Retinal pigment epithelial cell (primary cell): ENCODE results near the gene TDRD10.
"Not testable (repeated sequence)": the region's sequence is repeated elsewhere in the genome, so short reads cannot be mapped to it uniquely, and the experiment has no call there.

Source experiments
- DNase-seq: peaks from one replicate; pipeline ENCODE4 v3.0.0-alpha.2; 2010; ENCODE audit warnings: low read depth
- H3K4me3 ChIP-seq: 2 replicates; pipeline ENCODE4 v1.5.1; 2011; ENCODE audit warnings: mild to moderate bottlenecking, low read length, control low read depth, moderate library complexity
- TF ChIP-seq, protein P1 (sequence below): conservative IDR thresholded peaks from 2 replicates; pipeline ENCODE4 v1.5.1; 2011; ENCODE audit warnings: low read depth, low read length, control low read depth, inconsistent platforms

Gene TDRD10

DNA sequence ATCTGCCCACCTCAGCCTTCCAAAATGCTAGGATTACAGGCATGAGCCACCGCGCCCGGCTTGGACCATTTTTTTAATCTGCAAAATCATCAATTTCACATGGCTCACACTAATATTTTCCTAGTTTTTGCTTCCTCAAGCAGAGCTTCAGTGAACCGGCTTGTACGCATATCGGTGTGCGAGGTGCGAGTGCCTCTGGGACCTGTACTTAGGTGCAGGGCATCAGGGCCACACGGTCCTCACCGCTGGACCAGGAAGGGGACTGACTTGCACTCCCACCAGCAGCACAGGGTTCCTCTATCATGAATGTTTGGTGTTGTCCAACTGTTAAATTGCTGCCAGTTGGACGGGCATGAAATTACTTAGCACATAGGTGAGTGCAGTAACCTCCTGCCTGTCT, 15.6 kb downstream of the TDRD10 start:
- H3K4me3 ChIP-seq = no peak overlapping the region
- DNase-seq = no peak
- TF ChIP-seq, protein P1, sequence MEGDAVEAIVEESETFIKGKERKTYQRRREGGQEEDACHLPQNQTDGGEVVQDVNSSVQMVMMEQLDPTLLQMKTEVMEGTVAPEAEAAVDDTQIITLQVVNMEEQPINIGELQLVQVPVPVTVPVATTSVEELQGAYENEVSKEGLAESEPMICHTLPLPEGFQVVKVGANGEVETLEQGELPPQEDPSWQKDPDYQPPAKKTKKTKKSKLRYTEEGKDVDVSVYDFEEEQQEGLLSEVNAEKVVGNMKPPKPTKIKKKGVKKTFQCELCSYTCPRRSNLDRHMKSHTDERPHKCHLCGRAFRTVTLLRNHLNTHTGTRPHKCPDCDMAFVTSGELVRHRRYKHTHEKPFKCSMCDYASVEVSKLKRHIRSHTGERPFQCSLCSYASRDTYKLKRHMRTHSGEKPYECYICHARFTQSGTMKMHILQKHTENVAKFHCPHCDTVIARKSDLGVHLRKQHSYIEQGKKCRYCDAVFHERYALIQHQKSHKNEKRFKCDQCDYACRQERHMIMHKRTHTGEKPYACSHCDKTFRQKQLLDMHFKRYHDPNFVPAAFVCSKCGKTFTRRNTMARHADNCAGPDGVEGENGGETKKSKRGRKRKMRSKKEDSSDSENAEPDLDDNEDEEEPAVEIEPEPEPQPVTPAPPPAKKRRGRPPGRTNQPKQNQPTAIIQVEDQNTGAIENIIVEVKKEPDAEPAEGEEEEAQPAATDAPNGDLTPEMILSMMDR = no peak

DNA sequence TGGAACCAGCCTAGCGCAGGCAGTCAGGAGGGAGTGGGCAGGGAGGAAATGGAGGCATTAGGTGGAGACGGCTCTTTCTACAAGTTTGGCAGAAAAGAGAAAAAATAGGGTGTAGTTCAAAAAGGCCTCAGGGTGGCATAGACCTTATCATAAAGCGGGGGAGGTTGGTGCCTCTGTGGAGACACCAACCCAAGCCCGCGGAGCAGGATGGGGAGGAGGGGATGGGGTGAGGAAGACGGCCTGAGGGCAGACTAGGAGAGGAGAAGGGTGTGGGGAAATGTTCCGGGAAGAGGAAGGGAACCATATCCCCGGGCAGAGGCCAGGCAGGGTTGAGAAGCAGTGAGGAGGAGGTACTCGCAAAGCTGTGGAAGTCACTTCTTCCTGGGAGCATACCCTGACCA, 17.6 kb downstream of the TDRD10 start:
- H3K4me3 ChIP-seq = no peak overlapping the region
- TF ChIP-seq, protein P1 = no peak
- no peak for DNase-seq

DNA sequence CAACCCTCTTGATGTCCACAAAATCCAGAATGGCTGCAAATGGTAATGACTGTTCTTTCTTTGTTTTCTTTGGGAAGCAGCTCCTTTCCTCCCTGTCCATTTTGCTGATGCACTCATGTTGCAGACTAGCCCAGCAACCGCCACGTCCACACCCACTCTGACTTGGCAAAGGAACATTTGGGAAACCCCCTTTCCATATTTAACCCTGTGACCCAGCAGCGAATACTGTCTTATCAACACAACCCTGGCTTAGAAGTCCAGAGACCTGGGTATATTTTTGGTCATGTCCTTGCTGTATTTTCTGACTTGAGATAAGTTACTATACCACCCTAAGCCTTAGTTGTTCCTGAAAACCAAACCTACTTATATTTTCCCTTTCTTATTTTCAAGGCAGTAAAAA, 18.3 kb downstream of the TDRD10 start:
- TF ChIP-seq, protein P1 = no peak
- no peak overlapping the region for H3K4me3 ChIP-seq
- no peak for DNase-seq

DNA sequence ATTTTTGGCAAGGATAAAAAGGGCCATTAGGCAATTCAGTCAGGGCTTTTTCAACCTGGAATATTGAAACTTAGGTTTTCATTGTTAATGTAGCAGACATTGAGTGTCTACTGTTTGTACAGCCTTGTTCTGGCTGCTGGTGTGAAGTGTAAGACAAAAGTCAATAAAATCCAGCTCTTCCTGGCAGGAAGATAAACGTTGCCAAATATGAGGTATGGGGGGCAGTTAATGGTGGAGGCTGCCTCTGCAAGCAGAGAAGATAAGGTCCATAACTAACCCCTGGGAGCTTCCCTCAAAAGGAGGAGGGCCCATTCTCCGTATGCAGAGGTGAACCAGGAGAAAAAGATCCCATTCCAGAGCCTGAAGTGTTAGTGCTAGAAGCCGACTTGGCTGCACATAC, 19.7 kb downstream of the TDRD10 start:
- no peak for DNase-seq
- H3K4me3 ChIP-seq = no peak overlapping the region
- TF ChIP-seq, protein P1 = no peak

DNA sequence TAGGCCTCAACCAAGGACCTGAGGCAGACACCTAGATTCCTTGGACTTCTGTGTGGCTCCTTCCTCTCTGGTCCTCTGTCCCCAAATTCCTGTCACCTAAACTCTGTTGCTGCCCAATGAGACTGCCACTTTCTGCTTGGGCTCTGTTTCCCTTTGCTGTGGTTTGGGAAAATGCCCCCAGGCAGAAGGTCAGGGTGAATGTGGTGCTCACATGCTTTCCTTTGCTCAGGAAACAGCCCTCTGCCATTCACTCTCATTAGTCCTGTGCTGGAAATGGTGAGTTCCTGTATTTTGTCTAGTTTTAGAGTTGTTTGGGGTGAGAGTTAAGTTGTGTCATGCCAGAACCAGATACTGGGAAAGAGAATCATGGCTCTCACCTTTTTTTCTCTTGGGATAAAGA, 22.9 kb downstream of the TDRD10 start:
- TF ChIP-seq, protein P1 = no peak
- no peak overlapping the region for H3K4me3 ChIP-seq
- DNase-seq = no peak

DNA sequence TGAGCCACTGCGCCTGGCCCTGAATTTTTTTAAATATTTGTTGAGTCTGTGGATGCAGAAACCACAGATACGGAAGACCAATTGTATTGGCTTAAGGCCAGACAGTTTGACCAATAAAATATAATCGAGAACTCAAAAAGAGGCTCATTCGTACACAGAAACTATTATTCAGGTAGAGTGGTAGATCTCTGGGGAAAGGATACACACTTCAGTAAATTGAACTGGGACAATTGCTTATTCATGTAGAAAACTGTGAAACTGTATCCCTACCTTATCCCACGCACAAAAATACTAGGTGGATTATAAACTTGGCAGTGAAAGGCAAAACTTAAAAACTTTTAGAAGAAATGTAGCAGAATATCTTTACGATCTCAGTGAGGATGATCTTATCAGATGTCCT, 25.2 kb downstream of the TDRD10 start:
- TF ChIP-seq, protein P1 = no peak
- DNase-seq = no peak
- H3K4me3 ChIP-seq = no peak overlapping the region

DNA sequence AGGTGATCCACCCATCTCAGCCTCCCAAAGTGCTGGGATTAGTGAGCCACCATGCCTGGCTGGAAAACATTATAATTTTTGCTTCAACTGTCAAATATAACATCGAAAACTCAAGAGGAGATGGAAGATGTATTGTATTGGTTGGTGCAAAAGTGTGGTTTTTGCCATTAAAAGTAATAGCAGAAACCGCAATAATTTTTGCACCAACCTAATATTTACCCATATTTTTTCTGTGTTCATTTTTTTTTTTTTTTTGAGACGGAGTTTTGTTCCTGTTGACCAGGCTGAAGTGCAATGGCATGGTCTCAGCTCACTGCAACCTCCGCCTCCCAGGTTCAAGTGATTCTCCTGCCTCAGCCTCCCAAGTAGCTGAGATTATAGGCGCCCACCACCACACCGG, 27.3 kb downstream of the TDRD10 start:
- TF ChIP-seq, protein P1 = no peak
- no peak for DNase-seq
- H3K4me3 ChIP-seq = no peak overlapping the region

DNA sequence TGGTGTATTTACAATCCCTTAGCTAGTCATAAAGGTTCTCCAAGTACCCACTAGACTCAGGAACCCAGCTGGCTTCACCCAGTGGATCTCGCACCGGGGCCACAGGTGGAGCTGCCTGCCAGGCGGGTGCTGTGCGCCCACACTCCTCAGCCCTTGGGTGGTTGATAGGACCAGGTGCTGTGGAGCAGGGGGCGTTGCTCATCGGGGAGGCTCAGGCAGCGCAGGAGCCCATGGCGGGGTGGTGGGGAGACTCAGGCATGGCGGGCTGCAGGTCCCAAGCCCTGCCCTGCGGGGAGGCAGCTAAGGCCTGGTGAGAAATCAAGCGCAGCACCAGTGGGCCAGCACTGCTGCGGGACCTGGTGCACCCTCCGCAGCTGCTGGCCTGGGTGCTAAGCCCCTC, 29.9 kb downstream of the TDRD10 start:
- not testable (repeated sequence) for DNase-seq, H3K4me3 ChIP-seq
